Progenitor cell of endocrine pancreas (in vitro differentiated cells): ENCODE data around the gene UQCRHL. TPM values are rescaled to one million over a fixed set of nuclear protein-coding genes. Genes with fewer than 3 reads are reported as not detected.
A peak's percentile ranks its signal among the peaks of the same experiment; 100 is the strongest.

Experiments used
- DNase-seq: peaks from one replicate; pipeline ENCODE4 v3.0.0; 2021; ENCODE audit warnings: low spot score; ENCODE audit not compliant: unreplicated experiment
- H3K27ac Mint-ChIP-seq: 2 replicates; pipeline ENCODE4 v1.8.0; 2021; ENCODE audit warnings: mild to moderate bottlenecking, moderate library complexity, mixed read lengths
- H3K27me3 Mint-ChIP-seq: 2 replicates; pipeline ENCODE4 v1.8.0; 2021; ENCODE audit warnings: mixed read lengths
- H3K36me3 Mint-ChIP-seq: 2 replicates; pipeline ENCODE4 v1.8.0; 2022; ENCODE audit warnings: mixed read lengths; ENCODE audit not compliant: insufficient read depth
- H3K4me1 Mint-ChIP-seq: 2 replicates; pipeline ENCODE4 v1.8.0; 2021; ENCODE audit warnings: low read depth, mixed read lengths
- H3K4me3 Mint-ChIP-seq: 2 replicates; pipeline ENCODE4 v1.8.0; 2021; ENCODE audit warnings: low read depth, mild to moderate bottlenecking, moderate library complexity, mixed read lengths
- H3K9me3 Mint-ChIP-seq: 2 replicates; pipeline ENCODE4 v1.8.0; 2021; ENCODE audit warnings: low read depth, mixed read lengths
- CTCF ChIP-seq: fragments of 200-600 bp; sonication (generic); IDR thresholded peaks from one replicate; pipeline ENCODE4 v1.5.0; 2021; ENCODE audit warnings: antibody characterized with exemption, mild to moderate bottlenecking; ENCODE audit not compliant: unreplicated experiment
- total RNA-seq: library from RNA; stranded (reverse); gene quantifications from 2 replicates; pipeline ENCODE4 v1.2.1, GENCODE V29; 2021

UQCRHL gene
- total RNA-seq, 1 donor from 2014 or later: 3.5 TPM

- Mint-ChIP-seq H3K27ac (no peak overlapping the region), H3K4me3 (no peak overlapping the region), H3K27me3 (no peaks in the 10 kb centered on the region), H3K9me3 (no peaks in the 10 kb centered on the region), H3K36me3 (peaks cover 33% of the 10 kb centered on the region), H3K4me1 (peaks cover 11% of the 10 kb centered on the region)
- no peak for TF ChIP-seq CTCF
- no peak for DNase-seq
Observed at GRCh38 chr1:15768388-15768787, 39.1 kb downstream of the UQCRHL start.

GRCh38 chr1:15767941-15768340, 39.5 kb downstream of the UQCRHL start:
- Mint-ChIP-seq H3K4me3 (no peak overlapping the region), H3K4me1 (peaks cover 11% of the 10 kb centered on the region), H3K27me3 (no peaks in the 10 kb centered on the region), H3K36me3 (peaks cover 33% of the 10 kb centered on the region), H3K9me3 (no peaks in the 10 kb centered on the region), H3K27ac (no peak overlapping the region)
- no peak for TF ChIP-seq CTCF
- DNase-seq: no peak

GRCh38 chr1:15765495-15766194, 41.8 kb downstream of the UQCRHL start:
- TF ChIP-seq CTCF: no peak
- Mint-ChIP-seq H3K4me3 (no peak overlapping the region), H3K27me3 (no peaks in the 10 kb centered on the region), H3K27ac (peak overlapping the region; percentile 74), H3K9me3 (no peaks in the 10 kb centered on the region), H3K4me1 (peaks cover 25% of the 10 kb centered on the region), H3K36me3 (peaks cover 23% of the 10 kb centered on the region)
- no peak for DNase-seq

- Mint-ChIP-seq H3K27ac (peak overlapping the region; percentile 37), H3K27me3 (no peaks in the 10 kb centered on the region), H3K9me3 (no peaks in the 10 kb centered on the region), H3K4me3 (no peak overlapping the region), H3K36me3 (peaks cover 21% of the 10 kb centered on the region), H3K4me1 (peaks cover 27% of the 10 kb centered on the region)
- DNase-seq: no peak
- TF ChIP-seq CTCF: no peak
Observed at GRCh38 chr1:15764890-15765289, 42.6 kb downstream of the UQCRHL start.

- H3K27ac Mint-ChIP-seq: peak overlapping the region; percentile 85
- H3K9me3 Mint-ChIP-seq: no peaks in the 10 kb centered on the region
- peaks cover 29% of the 10 kb centered on the region for H3K4me1 Mint-ChIP-seq
- peaks cover 21% of the 10 kb centered on the region for H3K36me3 Mint-ChIP-seq
- H3K27me3 Mint-ChIP-seq: no peaks in the 10 kb centered on the region
- H3K4me3 Mint-ChIP-seq: no peak overlapping the region
- TF ChIP-seq CTCF: no peak
- DNase-seq: no peak
Observed at GRCh38 chr1:15764269-15764764, 43.1 kb downstream of the UQCRHL start.
